Lower leg skin (tissue), 4 donors: ENCODE results near the gene RALGPS2. TPM values are rescaled to one million over a fixed set of nuclear protein-coding genes. Genes with fewer than 3 reads are reported as not detected.
A peak's percentile ranks its signal among the peaks of the same experiment; 100 is the strongest.

ENCODE experiments used
- DNase-seq, 2 donors: peaks; one replicate each; pipeline ENCODE4 v3.0.0-alpha.2; 2019; ENCODE audit warnings: low spot score in 2 of 2
- H3K4me3 ChIP-seq: fragments of 200-600 bp; sonication (generic); 2 replicates; pipeline ENCODE4 v1.5.1; 2017; ENCODE audit warnings: mild to moderate bottlenecking, low read depth; ENCODE audit not compliant: poor library complexity, severe bottlenecking
- CTCF ChIP-seq, 3 donors: fragments of 450-650 bp; IDR thresholded peaks; one replicate each; pipeline ENCODE4 v1.5.1; 2016; ENCODE audit warnings: antibody characterized with exemption in 3 of 3, mild to moderate bottlenecking in 3 of 3, moderate library complexity in 2 of 3
- POLR2A ChIP-seq, 2 donors: fragments of 450-650 bp; IDR thresholded peaks; one replicate each; pipeline ENCODE4 v1.6.1; 2016 to 2017; ENCODE audit warnings: antibody characterized with exemption in 2 of 2, mild to moderate bottlenecking in 1 of 2, moderate library complexity in 1 of 2
- WGBS, 2 donors: methylation state at CpG; one replicate each; pipeline ENCODE4 v1.1.5; 2018; 5-methylcytosine and 5-hydroxymethylcytosine counted together
- intact Hi-C: fragments of 100-400 bp; cut with DNase I; formaldehyde crosslinking; loops from one replicate; pipeline ENCODE4 v1.15.0; 2023; ENCODE audit warnings: low total_unique reads
- total RNA-seq, 4 donors: library from RNA; depleted of rRNA; stranded (reverse); fragments of >200 nt; gene quantifications; one replicate each; pipeline ENCODE4 v1.1.0, GENCODE V29; 2016

RALGPS2 gene
- total RNA-seq, 4 donors from 2014 or later, result 26.2 to 33.5 (median 31.7) TPM

- DNase-seq, result peak; percentile 10 to 53
- 50 to 54% methylated on average over 11 of the region's 11 CpGs for WGBS, 2 donors
- H3K4me3 ChIP-seq, result no peak overlapping the region
- TF ChIP-seq CTCF (IDR thresholded peaks at IDR 0.05), result no peak
- no peak for TF ChIP-seq POLR2A (IDR thresholded peaks at IDR 0.05)
- intact Hi-C loops, result loop anchor here (10.0 kb wide), 1 partner anchor 654 kb away; no protein-coding TSS in a partner anchor
Observed at GRCh38 chr1:178938101-178938958, 213.3 kb downstream of the RALGPS2 start.

GRCh38 chr1:178938959-178939317 lies 213.9 kb downstream of the RALGPS2 start:
- no peak overlapping the region for H3K4me3 ChIP-seq
- DNase-seq, result peak; percentile 35 to 91
- intact Hi-C loops, result loop anchor here (10.0 kb wide), 1 partner anchor 654 kb away; no protein-coding TSS in a partner anchor
- no peak for TF ChIP-seq POLR2A (IDR thresholded peaks at IDR 0.05)
- no peak for TF ChIP-seq CTCF (IDR thresholded peaks at IDR 0.05)
- WGBS, 2 donors, result 26 to 36% methylated on average over 9 to 10 of the region's 10 CpGs

GRCh38 chr1:178939338-178940067 lies 214.5 kb downstream of the RALGPS2 start:
- WGBS, 2 donors, result 30 to 43% methylated on average over 15 of the region's 15 CpGs
- peak; percentile 21 to 69 for DNase-seq
- no peak for TF ChIP-seq POLR2A (IDR thresholded peaks at IDR 0.05)
- TF ChIP-seq CTCF (IDR thresholded peaks at IDR 0.05), result no peak
- intact Hi-C loops, result loop anchor here (10.0 kb wide), 1 partner anchor 655 kb away; no protein-coding TSS in a partner anchor
- H3K4me3 ChIP-seq, result no peak overlapping the region

- peak; percentile 7 to 58 for DNase-seq
- 70 to 76% methylated on average over 7 of the region's 7 CpGs for WGBS, 2 donors
Observed at GRCh38 chr1:178940068-178940765, 215.2 kb downstream of the RALGPS2 start.

More at GRCh38 chr1:178940068-178940765, 215.2 kb downstream of the RALGPS2 start:
- no peak for TF ChIP-seq POLR2A (IDR thresholded peaks at IDR 0.05)
- TF ChIP-seq CTCF (IDR thresholded peaks at IDR 0.05), result no peak
- no peak overlapping the region for H3K4me3 ChIP-seq
- intact Hi-C loops, result no loop called here
